A673 (cell line): ENCODE measurements around the gene INTS6L. TPM values are rescaled to one million over a fixed set of nuclear protein-coding genes. Genes with fewer than 3 reads are reported as not detected.

Source experiments
- BruUV-seq: library from RNA; stranded (reverse); fragments of 400-500 nt; replicated peaks from 2 replicates; lab custom pipeline; 2021; lab: Mats Ljungman, UMichigan
- CTCF ChIA-PET: fragments of 300-600 bp; sonication (Branson Sonifier 250); formaldehyde crosslinking; loops from one replicate; lab custom pipeline; 2022; ENCODE audit warnings: antibody characterized with exemption; lab: Charles Lee
- POLR2A ChIA-PET: fragments of 300-600 bp; sonication (Branson Sonifier 250); formaldehyde crosslinking; loops from one replicate; lab custom pipeline; 2022; ENCODE audit warnings: antibody characterized with exemption; ENCODE audit not compliant: low non-redundant PET; lab: Charles Lee
- DNase-seq: peaks from one replicate; pipeline ENCODE4 v3.0.0-alpha.2; 2015; ENCODE audit warnings: low spot score
- H3K27ac ChIP-seq: fragments of 200-600 bp; sonication (generic); 2 replicates; pipeline ENCODE4 v1.5.1; 2016; ENCODE audit warnings: mixed run types, low read depth, mild to moderate bottlenecking, mixed read lengths, antibody characterized with exemption, low read length; ENCODE audit not compliant: poor library complexity, severe bottlenecking
- H3K27me3 ChIP-seq: fragments of 200-600 bp; sonication (generic); replicated peaks from 2 replicates; pipeline ENCODE4 v1.6.1; 2017; ENCODE audit warnings: mixed run types, low read depth, mild to moderate bottlenecking, mixed read lengths, antibody characterized with exemption, low read length; ENCODE audit not compliant: insufficient read depth, poor library complexity
- H3K36me3 ChIP-seq: fragments of 200-600 bp; sonication (generic); 2 replicates; pipeline ENCODE4 v1.6.1; 2016; ENCODE audit warnings: mixed run types, mild to moderate bottlenecking, mixed read lengths, antibody characterized with exemption, low read length; ENCODE audit not compliant: insufficient read depth, poor library complexity, severe bottlenecking
- H3K4me1 ChIP-seq: fragments of 200-600 bp; sonication (generic); 2 replicates; pipeline ENCODE4 v1.6.1; 2017; ENCODE audit warnings: mixed run types, mild to moderate bottlenecking, mixed read lengths, antibody characterized with exemption, low read length; ENCODE audit not compliant: insufficient read depth, poor library complexity, severe bottlenecking
- H3K4me3 ChIP-seq: fragments of 200-600 bp; sonication (generic); 2 replicates; pipeline ENCODE4 v1.5.1; 2016; ENCODE audit warnings: low read depth, mixed run types, mild to moderate bottlenecking, mixed read lengths, low read length; ENCODE audit not compliant: poor library complexity, severe bottlenecking
- H3K9me3 ChIP-seq: fragments of 200-600 bp; sonication (generic); 2 replicates; pipeline ENCODE4 v1.6.1; 2016; ENCODE audit warnings: mixed run types, low read depth, mild to moderate bottlenecking, mixed read lengths, antibody characterized with exemption, low read length; ENCODE audit not compliant: poor library complexity, severe bottlenecking
- EZH2 ChIP-seq: fragments of 200-600 bp; sonication (generic); IDR thresholded peaks from 2 replicates; pipeline ENCODE4 v1.6.1; 2017; ENCODE audit warnings: borderline replicate concordance, low read depth, mild to moderate bottlenecking, mixed read lengths, antibody characterized with exemption, low read length; ENCODE audit not compliant: poor library complexity, severe bottlenecking
- intact Hi-C: fragments of 100-400 bp; cut with micrococcal nuclease; formaldehyde crosslinking; loops from one replicate; pipeline ENCODE4 v1.10.0; 2022; ENCODE audit not compliant: unreplicated experiment
- total RNA-seq: library from RNA; stranded (reverse); gene quantifications from 2 replicates; pipeline ENCODE4 v1.2.3, GENCODE V29; 2021
- TF ChIP-seq, protein P1 (sequence below): fragments of 300-800, 200-600 bp; sonication (generic); conservative IDR thresholded peaks from 2 replicates; pipeline ENCODE4 v1.5.1; 2017; ENCODE audit warnings: low read depth, mild to moderate bottlenecking, antibody characterized with exemption, low read length, moderate library complexity, mixed read lengths

INTS6L gene
- total RNA-seq, 1 experiment from 2014 or later, result 14.4 TPM

DNA sequence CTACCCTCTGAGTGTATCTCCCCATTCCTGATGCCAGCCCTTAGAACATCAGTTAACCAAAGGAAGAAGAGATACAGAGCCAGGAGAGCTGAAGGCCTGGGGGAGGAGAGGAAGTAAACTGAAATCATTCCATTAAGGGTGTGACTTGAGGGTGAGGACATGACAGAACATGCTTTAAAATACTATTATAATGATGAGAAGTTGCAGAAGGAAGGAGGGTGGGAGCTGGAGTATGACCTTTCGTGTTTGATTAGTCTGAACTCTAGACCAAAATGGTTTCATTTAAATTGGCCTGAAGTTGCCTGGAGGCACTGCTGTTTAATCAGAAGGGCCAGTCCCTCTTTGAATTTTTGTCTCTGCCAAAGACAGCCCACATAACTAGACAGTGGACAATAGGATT lies 11.4 kb downstream of the INTS6L start:
- no peak overlapping the region for H3K27ac ChIP-seq
- no TSS peak for BruUV-seq
- no peak for DNase-seq
- H3K27me3 ChIP-seq, result no peaks in the 10 kb centered on the region
- TF ChIP-seq EZH2, result no peak
- TF ChIP-seq, protein P1, sequence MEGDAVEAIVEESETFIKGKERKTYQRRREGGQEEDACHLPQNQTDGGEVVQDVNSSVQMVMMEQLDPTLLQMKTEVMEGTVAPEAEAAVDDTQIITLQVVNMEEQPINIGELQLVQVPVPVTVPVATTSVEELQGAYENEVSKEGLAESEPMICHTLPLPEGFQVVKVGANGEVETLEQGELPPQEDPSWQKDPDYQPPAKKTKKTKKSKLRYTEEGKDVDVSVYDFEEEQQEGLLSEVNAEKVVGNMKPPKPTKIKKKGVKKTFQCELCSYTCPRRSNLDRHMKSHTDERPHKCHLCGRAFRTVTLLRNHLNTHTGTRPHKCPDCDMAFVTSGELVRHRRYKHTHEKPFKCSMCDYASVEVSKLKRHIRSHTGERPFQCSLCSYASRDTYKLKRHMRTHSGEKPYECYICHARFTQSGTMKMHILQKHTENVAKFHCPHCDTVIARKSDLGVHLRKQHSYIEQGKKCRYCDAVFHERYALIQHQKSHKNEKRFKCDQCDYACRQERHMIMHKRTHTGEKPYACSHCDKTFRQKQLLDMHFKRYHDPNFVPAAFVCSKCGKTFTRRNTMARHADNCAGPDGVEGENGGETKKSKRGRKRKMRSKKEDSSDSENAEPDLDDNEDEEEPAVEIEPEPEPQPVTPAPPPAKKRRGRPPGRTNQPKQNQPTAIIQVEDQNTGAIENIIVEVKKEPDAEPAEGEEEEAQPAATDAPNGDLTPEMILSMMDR, result no peak
- no peaks in the 10 kb centered on the region for H3K9me3 ChIP-seq
- H3K36me3 ChIP-seq, result no peaks in the 10 kb centered on the region
- no peak overlapping the region for H3K4me3 ChIP-seq
- intact Hi-C loops, result no loop called here
- CTCF ChIA-PET, result no interaction called here
- POLR2A ChIA-PET, result no interaction called here
- H3K4me1 ChIP-seq, result no peaks in the 10 kb centered on the region

DNA sequence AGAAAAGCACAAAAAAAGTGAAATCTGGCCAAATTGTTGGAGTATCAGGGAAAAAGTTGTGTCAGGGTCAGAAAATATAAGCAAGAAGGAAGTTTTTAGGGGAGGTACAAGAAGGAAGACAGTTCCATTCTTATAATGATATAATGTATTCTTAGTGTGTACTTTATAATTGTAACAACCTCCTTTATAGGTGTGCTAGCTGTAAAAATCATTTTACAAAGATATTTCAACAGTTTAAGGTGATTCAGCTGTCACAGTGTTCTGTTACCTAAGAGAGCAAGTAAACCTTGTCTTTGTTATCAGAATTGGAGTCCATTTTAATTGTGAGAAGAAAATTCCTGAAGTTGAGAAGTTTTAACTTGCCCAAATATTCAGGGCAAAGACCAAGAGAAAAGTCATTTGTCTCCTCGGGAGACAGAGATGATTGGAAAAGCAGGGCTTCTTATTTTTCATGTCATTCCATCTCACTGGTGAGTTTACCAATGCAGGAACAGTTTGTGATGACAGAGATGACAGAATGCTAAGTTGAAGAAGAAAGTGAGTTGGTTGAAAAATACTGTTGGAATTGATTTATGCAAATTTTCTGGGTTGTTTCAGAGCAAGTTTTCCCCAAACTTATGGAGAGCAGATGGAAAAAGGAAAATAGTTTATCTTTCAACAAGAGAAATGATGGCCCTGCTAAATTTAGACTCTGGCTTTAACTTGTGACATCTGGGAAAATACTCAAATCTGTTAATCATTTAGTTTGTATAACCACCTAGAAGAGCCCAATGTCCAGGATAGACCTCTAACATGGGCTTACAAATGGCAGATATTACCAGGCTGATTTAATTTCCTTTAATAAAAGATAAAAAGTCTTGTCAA lies 14.8 kb downstream of the INTS6L start:
- intact Hi-C loops, result no loop called here
- no peak for DNase-seq
- no peaks in the 10 kb centered on the region for H3K4me1 ChIP-seq
- no TSS peak for BruUV-seq
- no peaks in the 10 kb centered on the region for H3K9me3 ChIP-seq
- H3K4me3 ChIP-seq, result no peak overlapping the region
- no peaks in the 10 kb centered on the region for H3K36me3 ChIP-seq
- ChIA-PET POLR2A (no interaction called here), CTCF (no interaction called here)
- no peak overlapping the region for H3K27ac ChIP-seq
- no peaks in the 10 kb centered on the region for H3K27me3 ChIP-seq
- no peak for TF ChIP-seq EZH2
- TF ChIP-seq, protein P1, result no peak

DNA sequence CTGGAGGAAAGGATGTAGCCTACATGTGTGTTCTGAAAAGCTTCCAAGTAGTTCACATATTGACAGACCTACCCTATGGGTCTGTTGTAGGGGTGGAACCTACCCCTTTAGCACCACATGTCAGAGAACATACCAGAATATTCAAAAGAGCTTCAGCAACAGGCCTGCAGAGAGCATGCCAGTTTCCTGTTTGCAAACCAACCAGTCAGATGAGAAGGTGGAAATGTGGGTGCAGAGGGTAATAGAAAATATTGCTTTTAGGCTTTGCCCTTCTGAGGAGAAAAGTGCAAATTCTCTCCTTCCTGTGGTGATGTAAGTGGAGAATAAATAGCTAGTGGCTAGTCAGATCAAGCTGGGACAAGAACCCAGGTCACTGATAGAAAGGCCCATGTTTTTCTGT lies 16.4 kb downstream of the INTS6L start:
- POLR2A ChIA-PET, result no interaction called here
- Histone ChIP-seq H3K9me3 (no peaks in the 10 kb centered on the region), H3K4me1 (no peaks in the 10 kb centered on the region), H3K36me3 (no peaks in the 10 kb centered on the region), H3K27me3 (no peaks in the 10 kb centered on the region), H3K27ac (no peak overlapping the region), H3K4me3 (no peak overlapping the region)
- TF ChIP-seq, protein P1, result no peak
- no peak for TF ChIP-seq EZH2
- intact Hi-C loops, result no loop called here
- BruUV-seq, result no TSS peak
- CTCF ChIA-PET, result interaction anchor here (0.6 kb wide), 1 partner anchor 569 kb away, joined by 3 read pairs; no protein-coding TSS in a partner anchor
- no peak for DNase-seq
